A204.1 (cell line): ENCODE measurements around the gene MVB12A.

Source experiments
- FAIRE-seq: peaks from 2 replicates; lab custom pipeline; 2012; peaks lifted over from hg19 to GRCh38; lab: Jason Lieb, UNC

The MVB12A gene

DNA sequence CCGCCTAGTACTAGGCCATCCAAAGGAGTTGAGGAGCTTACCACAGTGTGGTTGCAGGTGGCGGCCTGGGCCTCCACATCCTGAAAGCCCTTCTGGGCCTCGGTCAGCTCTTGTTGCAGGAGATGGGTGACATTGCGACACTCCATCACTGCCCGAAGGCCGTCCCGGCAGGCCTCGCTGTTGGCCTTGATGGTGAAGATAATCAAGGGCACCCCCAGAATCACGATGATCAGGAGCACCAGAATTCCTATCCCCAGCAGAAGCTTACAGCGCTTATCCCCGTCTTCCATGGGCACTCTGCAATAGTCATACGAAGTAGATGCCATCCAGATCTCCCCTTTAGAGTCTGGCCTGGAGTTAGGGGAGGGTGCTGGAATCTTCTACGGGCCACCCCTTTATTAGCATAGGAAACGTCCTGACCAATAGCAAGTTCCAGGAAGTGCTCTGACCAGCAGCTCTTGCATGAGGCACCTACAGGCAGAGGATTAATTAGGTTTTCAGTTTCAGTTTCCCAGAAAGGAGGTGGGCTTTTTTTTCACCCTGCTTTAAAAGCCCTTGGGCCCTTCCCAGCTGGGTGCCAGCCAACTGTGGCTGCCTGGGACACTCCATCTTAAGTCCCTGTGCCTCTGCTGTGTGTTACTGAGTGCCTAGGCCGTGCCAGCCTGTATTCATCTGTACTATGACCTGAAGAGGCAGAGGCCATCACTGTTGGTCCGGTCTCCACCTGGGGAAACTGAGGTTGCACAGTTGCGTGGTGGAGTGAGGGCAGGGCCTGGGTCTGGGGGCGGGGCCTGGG lies 14.4 kb upstream of the MVB12A start, which contains the start of gene BST2:
Gene BST2 (minus strand): TSS at position 381 of the 796 bp plus-strand sequence. CDS start 55 bp downstream, at position 326.
- FAIRE-seq: no peak

GRCh38 chr19:17406046-17406886 lies 13.6 kb upstream of the MVB12A start:
- no peak for FAIRE-seq

GRCh38 chr19:17406887-17407196 lies 13.0 kb upstream of the MVB12A start:
- FAIRE-seq: no peak

DNA sequence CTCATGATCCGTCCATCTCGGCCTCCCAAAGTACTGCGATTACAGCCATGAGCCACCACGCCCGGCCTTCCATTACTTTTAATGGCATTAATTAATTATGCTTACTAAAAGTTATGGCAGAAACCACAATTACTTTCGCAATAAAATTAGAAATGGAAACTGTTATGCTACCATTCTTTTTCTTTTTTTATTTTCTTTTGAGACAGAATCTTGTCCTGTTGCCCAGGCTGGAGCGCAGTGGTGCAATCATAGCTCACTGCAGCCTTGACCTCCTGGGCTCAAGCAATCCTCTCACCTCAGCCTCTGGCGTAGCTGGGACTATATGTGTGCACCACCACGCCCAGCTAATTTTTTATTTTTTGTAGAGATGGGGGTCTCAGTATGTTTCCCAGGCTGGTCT lies 9.9 kb upstream of the MVB12A start:
- FAIRE-seq: no peak

DNA sequence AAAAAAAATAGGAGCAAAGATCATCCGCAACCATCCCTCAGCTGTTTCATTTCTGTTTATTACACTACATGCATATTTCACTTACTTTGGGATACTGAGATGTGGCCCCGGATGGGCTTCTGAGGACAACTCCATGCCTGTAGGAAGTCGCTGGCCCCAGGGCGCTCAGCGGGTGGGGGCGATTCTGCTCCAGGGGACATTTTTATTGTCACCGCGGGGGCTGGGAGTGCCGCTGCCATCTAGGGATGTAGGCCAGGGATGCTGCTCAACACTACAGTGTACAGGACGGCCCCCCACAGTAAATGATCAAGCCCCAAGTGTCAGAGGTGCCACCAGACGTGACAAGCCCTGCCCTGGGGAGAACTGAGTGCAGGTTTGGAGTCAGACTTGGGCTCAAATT lies 8.0 kb upstream of the MVB12A start:
- no peak for FAIRE-seq

DNA sequence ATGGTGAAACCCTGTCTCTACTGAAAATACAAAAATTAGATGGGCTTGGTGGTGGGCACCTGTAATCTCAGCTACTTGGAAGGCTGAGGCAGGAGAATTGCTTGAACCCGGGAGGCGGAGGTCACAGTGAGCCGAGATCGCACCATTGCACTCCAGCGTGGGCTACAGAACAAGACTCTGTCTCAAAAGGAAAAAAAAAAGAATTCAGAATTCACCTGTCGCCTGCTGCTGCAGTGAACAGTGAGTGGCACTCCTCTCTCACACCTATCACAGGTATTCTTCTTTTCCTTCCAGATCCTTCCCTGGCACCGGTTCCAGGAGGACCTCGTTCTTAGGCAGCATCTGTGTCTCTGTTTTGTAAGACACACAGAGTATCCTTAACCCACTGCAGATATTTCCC lies 5.8 kb upstream of the MVB12A start:
- FAIRE-seq: no peak

- FAIRE-seq: no peak
These were observed 4.7 kb upstream of the MVB12A start for GRCh38 chr19:17415121-17415520.

GRCh38 chr19:17418710-17419109 lies 1.1 kb upstream of the MVB12A start:
- no peak for FAIRE-seq

DNA sequence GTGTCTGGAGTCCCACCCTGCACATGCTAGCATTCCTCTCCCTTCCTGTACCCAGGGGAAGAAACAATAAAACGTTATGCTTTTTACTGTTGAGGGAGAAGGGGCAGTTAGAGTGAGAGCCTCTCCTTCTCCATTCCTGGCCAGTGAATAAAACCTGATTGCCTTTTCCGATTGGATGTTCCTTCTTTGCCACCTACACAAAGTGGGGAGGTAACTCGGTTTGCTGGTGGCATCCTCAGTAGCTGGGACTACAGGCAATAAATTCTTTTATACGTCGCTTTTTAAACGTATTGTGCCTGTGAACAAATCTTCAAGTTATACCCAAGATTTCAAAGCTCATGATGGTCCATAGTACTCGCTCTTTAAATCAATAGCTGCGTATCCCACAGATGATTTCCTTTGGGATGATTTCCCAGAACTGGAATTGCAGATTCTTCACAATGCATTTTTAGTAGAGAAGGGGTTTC lies 660 bp upstream of the MVB12A start:
- no peak for FAIRE-seq

DNA sequence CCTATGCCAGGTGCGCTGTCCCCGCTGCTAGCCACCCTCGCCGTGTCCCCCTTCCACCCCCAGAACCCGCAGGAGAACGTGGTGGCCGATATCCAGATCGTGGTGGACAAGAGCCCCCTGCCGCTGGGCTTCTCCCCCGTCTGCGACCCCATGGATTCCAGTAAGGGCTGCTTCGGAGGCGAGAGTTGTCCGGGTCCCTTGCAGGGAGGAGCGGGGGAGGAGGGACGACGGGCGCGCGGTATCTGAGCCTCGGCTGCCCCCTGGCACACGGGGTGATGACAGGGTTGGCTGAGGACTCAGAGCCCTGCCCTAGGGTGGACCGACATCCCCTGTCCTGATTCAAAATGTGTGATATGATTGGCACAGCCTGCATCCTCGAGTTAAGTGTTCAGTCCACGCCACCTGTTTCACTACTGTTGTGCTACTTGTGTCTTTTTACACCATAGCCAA lies 653 bp downstream of the MVB12A start:
- FAIRE-seq: no peak

DNA sequence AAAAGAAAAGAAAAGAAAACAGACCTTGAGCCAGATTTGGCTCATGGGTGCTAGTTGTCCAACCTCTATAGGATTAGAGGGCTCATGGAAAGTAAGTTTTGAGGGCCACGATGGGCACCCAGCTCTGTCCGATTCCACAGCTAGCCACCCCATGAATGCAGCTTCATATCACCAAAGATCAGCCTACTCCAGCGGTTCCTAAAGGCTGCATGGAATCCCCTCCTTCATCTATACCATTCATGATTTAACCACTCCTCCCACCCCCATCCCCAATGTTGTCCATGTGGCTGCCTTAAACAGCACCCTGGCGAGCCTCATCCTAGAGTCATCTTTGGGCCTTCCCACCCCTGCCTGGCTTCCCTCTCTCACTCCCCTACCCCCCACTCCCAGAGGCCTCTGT lies 2.1 kb downstream of the MVB12A start:
- FAIRE-seq: no peak

GRCh38 chr19:17423429-17424208 lies 3.8 kb downstream of the MVB12A start:
- FAIRE-seq: no peak

- no peak for FAIRE-seq
These were observed 5.0 kb downstream of the MVB12A start for GRCh38 chr19:17424743-17425365.

GRCh38 chr19:17429641-17430113 lies 9.8 kb downstream of the MVB12A start:
- no peak for FAIRE-seq

DNA sequence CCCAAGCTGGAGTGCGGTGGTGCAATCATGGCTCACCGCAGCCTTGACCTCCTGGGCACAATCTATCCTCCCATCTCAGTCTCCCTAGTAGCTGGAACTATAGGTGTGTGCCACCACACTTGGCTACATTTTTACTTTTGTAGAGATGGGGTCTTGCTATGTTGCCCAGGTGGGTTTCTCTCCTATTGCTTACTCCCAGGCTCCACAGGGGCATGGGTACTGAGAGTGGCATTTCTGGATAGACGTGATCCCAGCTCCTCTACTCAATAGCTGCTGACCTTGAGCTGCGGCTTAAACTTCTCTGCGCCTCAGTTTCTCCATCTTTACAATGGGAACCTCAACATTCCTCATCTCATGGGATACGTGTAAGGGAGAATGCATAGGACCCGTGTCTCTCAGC lies 11.6 kb downstream of the MVB12A start:
- FAIRE-seq: no peak

DNA sequence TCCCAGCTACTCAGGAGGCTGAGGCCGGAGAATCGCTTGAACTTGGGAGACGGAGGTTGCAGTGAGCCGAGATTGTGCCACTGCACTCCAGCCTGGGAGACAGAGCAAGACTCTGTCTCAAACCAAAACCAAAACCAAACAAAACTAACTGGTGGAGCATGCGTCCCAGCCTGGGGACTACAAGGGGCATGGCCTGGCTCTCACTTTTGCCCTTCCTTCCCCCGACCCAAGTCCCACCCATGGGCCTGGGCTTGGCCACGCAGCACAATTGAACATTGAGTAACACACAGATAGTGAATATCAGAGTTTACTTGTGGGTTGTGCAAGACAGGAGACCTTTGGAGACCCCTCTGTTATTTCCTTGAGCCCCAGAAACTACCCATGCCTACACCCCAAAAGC lies 15.4 kb downstream of the MVB12A start:
- no peak for FAIRE-seq

GRCh38 chr19:17436094-17436873 lies 16.4 kb downstream of the MVB12A start:
- FAIRE-seq: no peak

DNA sequence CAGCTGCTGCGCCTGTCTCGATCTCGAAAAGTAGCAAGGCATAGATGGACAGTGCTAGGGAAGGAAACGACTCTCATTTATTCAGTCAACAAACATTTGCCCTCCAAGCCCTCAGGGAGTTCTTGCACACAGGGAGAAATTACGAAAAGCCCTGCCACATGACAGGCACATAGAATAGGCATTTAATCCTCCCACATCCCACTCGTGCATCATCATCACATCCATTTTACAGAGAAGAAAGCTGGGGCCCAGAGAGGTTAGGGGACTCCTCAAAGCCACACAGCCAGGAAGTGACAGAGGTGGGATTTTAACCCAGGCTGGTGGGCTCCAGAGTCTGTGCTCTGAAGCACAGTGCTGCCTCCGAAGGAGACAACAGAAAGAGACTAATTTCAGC lies 17.0 kb downstream of the MVB12A start:
- no peak for FAIRE-seq

GRCh38 chr19:17441241-17442021 lies 21.6 kb downstream of the MVB12A start:
- no peak for FAIRE-seq

DNA sequence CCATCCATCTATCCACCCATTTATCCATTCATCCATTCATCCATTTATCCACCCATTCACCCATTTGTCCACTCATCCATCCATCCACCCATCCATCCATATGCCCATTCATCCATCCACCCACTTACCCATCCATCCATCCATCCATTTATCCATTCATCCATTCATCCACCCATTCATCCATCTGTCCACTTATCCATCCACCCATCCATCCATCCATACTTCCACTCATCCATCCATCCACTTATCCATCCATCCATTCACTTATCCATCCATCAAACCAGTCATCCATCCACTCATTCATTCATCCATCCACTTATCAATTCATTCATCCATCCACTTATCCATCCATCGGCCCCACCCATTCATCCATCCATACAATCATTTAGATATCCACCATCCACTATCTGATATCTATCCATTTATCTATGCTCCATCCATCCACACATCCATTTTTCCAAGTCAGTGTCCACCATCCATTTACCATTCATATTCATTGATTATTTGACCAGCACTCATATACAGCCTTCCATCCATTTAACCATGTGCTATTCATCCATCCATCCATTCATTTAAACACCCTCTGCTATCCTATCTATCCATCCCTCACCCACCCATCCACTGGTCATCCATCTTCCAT lies 25.8 kb downstream of the MVB12A start:
- no peak for FAIRE-seq
